NCI-H187 (cell line): Measurements from ENCODE around the gene MXD3.
"Not testable (repeated sequence)": the region's sequence is repeated elsewhere in the genome, so short reads cannot be mapped to it uniquely, and the experiment has no call there.

Experiments
- DNase-seq, 2 experiments: peaks; one replicate each; lab custom pipeline; 2025; lab: John Stamatoyannopoulos, UW

Gene MXD3

DNA sequence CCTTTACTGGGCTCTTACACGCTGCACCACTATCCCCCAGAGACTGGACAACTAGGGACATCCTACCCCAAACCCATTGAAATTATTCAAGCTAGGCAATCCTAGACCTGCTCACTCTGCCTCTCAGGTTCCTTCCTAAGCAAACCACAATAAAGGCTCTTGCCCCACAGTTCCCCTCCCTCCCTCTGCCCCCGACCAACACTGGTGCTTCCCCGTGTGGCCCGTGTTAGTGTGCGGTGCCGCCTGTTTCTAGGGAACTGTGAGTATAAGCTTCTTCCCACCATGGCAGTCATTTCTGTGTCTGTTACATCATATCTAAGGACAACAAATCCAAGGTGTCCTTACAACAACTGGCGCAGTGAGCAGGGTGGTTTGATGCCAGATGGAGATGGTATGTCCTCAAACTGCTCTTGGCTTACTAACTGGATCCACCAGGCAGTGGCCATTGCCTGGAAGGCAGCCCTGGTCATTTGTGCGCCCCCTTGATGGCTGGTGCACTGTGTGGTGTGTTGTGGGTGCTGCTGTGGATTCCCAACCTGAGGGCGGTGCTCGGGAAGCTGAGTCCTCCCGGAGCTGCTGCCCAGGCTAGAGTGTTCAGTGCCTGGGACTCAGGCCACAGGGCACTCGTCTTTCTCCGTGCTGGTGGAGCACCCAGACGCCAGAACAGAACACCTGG is 8.4 kb upstream of the MXD3 start:
- no peak for DNase-seq

DNA sequence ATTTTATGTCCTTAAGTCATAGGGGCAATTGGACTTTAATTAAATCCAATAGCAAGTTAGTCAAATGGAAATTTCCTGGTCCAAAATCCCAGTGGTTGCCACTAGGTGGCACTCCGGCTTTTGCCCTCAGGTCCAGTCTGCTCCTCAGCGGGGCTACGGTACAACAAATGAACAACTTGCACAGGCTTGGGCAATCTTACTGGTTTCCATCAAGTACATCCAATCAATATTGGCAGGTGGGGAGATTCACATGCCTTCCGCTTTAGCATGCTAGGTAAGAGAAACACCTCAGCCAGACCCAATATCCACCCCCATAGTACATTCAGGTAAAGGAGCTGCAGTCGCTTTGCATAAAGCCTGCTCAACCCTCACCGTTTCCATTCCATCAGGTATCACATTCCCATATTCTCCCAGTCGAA is 6.3 kb upstream of the MXD3 start:
- DNase-seq = peak; percentile 37 to 52

DNA sequence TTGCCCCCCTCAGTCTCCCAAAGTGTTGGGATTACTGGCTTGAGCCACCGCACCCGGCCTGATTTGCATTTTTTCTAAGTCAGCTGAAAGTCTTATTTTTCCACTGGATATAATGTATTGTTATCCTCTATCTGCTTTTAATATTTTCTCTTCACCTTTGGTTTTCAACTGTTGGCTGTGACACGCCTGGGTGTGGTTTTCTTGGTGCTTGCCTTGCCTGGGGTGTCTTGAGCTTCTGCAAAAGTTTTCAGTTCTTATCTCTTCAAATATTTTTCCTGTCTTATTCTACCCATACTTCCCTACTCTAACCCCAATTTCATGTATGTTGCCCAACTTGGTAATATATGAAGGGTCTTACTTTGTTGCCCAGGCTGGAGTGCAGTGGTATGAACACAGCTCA is 4.3 kb upstream of the MXD3 start:
- DNase-seq = no peak

DNA sequence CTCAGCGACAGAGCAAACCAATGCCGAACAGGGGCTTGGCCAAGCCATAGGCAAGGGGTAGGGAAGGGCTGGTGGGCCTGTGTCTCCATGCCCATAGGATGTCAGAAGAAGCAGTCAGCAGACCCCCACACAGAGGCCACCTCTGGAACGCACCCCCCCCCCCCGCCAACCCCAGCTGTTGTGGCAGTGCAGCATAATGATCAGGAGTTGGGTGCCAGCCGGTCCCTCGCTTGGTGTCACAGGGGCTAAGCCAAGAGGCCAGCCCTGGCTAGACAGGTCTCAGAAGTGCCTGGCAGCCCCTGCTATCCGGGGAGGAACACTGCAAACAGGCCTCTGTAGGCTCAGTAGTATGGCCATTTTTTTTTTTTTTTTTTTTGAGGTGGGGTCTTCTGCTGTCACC is 3.7 kb upstream of the MXD3 start:
- no peak for DNase-seq

DNA sequence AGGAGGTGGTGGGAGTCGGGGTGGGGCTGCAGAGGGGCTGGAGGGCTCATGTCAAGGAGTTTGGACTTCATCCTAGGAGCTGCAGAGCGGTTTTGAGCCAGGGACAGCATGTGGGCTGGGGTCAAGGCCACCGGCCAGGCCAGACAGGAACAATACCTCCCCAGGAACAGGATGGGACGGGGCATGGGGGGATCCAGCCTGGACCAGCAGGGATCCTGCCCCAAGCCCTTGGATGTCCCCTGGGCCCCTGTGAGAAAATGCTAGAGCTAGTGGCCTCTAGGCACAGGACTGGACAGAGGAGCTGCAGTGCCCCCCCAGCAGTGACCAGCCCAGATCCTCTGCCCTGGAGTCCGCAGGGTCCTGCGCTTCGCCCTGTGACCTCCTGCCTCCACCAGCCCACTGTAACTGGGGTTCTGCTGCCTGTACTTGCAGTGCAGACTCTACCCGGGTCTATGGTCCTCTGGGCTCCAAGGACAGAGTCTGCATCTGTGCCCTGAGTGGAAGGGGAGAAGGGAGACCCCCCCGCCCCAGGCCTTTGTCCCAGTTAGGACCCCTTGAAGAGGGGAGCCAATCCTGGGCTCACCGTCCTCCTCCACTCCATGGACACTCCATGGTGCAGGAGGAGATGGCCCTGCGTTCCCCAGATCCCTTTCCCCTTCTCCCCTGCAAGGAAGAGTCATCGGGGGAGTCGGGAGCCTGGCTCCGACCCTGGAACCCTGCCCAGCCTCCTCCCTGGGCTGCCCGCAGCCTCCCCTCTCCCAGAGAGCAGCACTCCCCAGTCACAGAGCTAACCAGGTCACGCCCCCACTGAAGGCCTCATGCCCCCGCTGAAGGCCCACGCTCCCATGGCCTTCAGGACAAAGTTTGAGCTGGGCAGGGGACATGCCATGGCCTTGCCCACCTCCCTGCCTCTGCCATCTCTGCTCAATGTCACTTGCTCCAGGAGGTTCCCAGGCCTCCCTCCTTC is 3.0 kb upstream of the MXD3 start:
- DNase-seq = no peak

DNA sequence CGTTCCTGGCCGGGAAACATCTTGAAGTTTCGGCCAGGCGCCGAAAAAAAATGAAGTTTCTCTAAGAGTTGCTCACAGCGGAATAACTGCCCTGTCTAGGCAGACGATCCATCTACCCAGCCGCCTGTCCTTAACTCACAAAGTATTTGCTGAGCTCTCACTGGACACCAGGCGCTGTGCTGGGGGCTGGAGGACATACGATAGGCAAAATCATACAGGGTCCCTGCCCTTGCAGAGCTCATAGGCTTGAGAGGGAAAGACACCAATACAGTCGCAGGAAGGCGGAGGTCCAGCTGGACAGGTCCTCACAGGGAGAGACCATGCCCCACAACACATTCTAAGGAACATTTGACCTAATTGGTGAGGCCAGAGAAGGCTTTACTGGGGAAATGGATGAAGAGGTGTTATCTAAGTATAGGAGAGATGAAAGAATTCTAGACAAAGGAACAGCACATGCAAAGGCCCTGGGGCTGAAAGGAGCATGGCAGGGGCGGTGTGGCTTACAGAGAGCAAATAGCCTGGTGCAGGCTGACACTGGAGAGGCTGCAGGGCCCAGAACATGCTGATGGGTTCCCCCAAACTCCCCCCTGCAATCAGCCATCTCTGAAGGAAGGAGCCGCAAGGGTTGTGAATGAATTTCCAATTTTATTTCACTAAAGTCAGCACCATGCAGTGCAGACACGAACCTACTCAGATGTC is 2.0 kb upstream of the MXD3 start:
- DNase-seq = no peak

DNA sequence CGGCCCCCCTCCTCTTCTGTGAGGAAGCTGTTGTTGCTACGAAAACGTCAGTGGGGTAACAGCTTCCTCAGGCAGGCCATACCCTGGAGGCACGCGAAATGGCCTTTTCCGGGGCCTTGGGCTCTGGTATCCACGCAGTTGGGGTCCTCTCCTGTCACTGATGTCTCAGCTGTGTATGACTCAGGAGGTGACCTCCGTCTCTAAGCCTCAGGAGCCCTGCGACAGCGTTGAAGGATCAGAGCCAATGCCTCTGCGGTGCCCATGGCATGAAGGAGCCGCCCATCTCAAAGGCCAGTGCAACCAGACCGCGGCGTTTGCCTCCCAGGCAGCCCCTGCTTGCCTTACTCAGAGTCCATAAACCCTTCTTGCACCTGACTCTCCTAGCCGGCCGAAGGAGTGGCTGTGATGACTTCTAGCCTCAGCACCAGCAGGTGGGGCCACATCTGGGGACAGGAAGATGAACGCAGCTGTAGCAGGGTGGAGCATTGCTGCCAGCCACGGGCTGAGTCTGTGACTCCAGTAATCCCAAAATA is 1.0 kb upstream of the MXD3 start:
- peak in 1 of 2 experiments; percentile 37 for DNase-seq

DNA sequence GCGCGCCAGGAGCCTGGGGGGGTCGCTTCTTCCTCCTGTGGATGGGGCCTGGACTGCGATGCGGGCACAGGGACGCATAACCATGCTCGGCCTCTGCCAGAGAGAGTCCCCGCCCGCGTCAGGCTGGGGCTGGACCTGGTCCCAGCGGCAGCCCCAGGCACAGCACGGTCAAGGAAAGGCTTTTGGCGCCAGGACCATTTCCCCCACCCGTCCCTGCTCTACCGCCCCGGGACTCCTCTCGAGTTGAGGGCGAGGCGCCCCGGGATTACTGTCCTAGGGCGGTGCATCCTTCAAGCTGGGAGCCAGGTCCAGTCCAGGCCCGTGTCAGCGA is 341 bp downstream of the MXD3 start:
- no peak for DNase-seq

DNA sequence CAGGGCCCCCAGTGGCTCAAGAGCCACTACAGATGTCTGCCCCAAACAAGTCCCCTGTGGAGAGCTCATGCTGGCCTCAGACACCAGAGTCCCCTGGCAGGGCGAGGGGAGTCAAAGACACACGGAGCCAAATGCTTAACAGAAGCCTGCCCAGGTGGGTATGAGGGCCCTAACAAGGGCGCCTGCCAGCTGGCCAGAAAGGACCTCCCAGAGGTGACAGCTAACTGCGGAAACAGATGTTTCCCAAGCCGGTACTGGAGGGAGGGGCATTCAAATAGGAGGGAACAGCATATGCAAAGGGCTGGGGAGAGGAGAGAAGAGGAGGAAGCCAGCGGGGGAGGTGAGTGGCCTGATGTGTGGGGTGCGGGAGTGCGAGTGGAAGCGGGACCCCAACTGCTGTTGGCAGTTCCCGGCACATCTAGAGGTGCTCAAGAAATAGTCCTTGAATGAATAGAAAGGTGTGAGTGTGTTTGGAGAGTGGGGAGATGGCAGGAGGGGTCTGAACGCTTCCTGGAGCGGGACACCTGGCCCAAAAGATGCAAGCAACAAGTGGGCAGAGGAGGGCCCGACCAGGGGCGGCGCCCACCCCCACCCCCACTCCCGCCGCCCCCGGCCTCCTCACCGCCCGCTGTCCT is 824 bp downstream of the MXD3 start:
- no peak for DNase-seq

DNA sequence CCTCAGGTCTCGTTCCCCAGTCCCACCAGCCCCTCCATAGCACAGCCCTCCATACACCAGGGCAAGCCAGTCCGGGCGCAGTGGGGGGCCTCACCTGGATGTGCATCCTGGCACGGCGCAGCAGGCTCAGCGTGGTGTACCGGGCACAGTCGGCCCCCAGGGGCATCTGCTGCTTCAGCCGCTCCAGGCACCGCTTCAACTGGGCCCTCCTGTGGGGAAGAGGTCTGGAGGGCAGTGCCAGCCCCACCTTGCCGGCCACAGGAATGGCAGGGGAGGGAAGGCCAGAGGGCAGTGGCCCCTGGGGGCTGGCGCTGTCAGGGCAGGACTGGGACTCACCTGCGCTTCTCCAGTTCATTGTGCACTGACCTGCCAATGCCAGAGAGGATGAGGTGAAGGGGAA is 1.4 kb downstream of the MXD3 start:
- DNase-seq = no peak

DNA sequence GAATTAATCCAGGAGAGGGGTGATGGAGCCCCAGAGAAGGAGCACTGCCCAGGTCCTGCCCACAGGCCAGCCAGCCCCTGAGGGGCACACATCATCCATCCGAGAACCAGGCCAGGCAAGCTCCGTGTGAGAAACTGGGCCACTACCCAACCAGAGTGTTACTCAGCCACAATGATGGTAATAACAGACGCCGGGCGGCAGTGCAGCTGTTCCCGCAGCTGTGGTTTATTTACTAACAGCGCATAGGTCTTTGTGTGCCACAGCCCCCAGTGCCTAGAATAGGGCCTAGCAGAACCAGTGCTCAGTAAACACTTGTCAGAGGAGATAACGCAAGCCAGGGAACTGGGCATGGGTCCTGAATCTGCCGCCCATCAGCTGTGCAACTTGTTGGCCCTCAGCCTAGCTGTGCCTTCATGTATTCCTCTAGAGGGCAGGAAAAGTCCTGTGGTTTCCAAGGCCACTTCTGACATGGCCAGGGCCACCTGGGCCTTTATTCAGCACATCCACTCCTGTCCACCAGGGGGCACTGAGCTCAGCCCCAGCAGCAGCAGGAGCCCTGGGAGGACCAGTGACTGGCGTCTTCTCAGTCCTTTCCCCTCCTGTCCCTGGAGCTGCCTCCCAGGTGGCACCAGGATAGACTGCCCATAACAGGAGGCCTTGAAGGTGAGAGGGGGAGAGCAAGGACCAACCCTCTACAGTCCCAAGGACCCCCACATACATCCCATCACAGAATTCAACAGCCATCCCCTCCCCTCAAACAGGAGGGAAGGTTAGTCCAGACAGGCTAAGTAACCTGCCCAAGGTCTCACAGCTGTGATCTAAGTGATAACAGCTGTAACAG is 2.1 kb downstream of the MXD3 start:
- DNase-seq = peak; percentile 12 to 30

DNA sequence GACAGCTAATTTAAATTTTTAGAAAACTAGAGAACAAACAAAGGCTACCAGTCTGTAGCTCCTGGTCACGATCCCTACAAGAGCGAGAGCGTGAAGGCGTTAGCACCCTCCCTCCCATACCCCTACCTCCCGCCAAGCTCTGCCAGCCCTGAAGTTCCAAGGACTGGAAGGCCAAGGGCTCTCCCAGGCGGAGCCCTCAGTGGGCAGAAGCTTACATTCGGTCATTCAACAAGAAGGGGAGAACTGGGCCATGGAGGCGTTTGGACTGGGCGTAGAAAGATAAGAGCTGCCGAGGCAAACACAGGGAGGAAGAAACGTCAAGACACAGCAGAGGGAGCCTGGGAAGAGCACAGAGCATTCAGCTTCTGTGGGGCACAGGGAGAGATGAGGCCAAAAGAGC is 3.0 kb downstream of the MXD3 start:
- no peak for DNase-seq

DNA sequence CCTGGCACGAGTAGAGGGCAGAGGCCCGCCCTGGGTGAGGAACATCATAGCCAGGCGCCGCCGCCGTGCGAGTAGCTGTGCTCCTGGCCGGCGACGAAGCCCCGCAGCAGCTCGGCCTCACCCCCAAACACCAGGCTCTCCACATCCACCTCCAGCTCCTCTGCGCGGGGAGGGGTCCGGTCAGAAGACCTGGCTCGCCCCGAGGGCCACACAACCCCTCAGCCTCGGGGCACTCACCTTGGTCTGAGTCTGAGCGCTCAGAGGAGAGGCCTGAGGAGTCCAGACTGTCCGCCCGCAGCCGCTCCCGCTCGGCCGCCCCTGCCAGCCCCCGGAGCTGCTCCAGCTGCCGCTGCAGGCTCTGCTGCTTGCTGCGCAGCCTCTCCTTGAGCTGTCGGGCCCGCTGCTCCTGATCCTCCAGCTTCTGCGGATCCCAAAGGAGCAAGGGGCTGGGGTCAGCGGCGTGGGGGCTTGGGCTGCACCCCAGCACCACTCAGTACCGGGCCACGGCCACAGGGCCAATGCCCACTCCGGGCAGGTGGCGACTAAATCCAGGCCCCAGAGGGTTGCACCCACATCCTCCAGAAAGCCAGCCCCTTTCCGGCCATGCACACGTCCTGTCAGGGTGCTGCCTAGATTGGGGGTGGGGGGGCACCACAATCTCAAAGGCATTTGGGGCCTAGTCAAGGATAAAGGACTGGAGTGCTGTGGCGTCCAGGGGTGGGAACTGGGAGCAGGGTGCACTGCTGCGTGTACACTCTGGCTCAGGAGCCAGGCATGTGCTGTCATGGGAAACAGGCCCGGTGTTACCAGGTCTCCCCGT is 3.9 kb downstream of the MXD3 start:
- no peak for DNase-seq

DNA sequence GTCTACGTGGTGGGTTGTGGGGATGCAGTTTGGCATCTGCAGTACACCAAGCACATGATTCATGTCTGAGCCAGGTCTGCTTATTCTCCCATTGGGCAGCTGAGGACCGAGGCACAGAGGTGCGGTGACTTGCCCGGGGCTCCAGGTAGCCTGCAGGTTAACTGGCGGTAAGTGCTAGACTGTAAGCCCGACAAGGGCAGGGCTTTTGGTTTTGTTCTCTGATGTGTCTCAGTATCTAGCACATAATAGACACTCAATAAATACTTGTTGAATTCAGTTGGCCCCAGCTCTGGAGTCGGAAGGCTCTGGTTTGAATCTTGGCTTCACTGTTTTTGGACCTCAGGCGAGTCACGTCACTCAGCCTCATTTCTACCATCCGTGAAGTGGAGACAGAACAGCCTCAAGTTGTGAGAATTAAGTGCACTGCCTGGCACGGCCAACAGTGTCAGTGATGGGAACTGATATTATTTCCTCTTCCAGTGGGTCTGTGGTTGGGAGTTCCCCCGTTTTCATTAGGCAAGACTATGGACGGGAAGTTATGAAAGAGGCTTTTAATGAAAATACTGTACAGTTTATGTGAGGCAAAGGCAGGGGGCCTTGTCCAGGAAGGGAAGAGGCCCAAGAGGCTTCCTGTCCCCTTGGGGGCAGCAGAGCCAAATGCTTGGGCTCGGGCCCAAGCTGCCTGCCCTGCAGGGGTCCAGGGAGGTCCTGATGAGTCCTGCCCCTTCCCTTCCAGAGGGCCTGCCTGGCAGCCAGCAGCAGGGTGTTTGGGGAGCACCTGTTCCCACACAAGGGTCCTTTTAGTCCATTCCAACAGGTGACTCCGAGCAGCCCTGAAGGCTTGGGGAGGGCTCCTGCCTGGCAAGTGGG is 4.8 kb downstream of the MXD3 start:
- DNase-seq = no peak

DNA sequence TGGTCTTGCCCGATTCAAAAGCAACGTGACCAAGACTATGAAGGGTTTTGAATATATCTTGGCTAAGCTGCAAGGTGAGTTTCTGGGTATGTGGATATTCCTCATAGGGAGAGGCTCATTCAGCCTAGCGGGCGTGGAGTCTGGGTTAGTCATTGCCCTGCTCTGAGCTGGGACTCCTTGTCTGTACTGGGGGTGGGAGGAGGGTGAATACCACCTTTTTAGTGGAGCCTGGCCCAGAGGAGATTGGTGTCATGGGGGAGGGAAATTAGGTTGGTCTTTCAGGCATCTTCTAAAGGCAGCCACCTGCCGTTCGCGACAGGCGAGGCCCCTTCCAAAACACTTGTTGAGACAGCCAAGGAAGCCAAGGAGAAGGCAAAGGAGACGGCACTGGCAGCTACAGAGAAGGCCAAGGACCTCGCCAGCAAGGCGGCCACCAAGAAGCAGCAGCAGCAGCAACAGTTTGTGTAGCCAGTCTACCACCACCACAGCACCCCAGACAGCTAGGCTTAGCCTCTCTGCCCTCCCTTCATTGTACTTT is 5.5 kb downstream of the MXD3 start:
- not testable (repeated sequence) for DNase-seq

DNA sequence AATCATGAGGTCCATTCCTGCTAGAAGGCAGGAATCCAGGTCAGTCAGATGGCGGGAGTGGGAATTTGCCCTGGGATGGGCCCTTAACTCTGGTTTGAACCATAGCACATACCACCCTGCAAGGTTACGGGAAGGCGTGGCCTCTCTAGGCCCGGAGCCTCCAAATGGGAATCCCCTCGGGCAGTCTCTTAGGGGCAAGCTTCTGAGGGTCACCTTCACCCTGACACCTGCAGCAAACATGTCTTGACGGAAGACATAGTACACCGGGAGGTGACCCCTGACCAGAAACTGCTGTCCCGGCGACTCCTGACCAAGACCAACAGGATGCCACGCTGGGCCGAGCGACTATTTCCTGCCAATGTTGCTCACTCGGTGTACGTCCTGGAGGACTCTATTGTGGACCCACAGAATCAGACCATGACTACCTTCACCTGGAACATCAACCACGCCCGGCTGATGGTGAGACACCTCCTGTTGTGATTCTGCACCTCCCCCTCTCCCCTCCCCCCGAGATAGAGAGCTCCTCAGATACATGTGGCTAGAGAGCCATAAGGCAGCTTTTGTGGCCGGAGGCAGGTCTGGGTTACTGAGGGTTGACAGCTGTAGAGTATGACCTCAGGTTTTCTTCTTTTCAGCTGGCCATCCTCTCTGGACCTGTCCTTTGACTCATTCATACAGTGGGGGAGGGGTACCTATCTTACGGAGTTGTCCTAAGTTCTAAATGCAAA is 7.1 kb downstream of the MXD3 start:
- no peak for DNase-seq

DNA sequence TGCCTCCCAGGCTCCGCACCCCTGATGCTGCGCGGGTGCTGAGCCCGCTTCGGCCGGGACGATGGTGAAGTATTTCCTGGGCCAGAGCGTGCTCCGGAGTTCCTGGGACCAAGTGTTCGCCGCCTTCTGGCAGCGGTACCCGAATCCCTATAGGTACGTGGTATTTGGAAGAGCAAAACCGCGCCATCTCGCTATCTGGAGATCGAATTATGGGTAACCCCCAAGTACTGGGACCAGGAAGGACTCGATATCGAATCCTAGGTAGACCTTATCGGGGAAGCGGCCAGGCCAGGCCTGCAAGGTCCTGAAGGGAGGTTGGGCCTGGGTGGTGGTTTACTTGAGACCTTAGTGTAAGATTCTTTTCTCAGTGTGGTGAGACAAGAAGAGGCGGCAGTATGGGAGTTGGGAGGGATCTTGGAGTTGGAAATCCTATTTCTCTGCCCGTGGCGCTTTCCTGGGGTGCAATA is 7.7 kb downstream of the MXD3 start:
- DNase-seq = no peak
